Cardiac muscle cell (in vitro differentiated cells and primary cell): ENCODE measurements around the gene ARF5. TPM values are rescaled to one million over a fixed set of nuclear protein-coding genes. Genes with fewer than 3 reads are reported as not detected.
A peak's percentile ranks its signal among the peaks of the same experiment; 100 is the strongest.

Experiments used
- DNase-seq, 2 donors: peaks; one replicate each; pipeline versions ENCODE4 v3.0.0 to v3.0.0-alpha.2; 2010 to 2017; ENCODE audit warnings: low read depth in 1 of 2, low spot score in 1 of 2
- H3K27ac ChIP-seq: fragments of 200-600 bp; sonication (generic); 2 replicates; pipeline ENCODE4 v1.5.1; 2016
- H3K27me3 ChIP-seq: fragments of 200-600 bp; sonication (generic); 2 replicates; pipeline ENCODE4 v1.6.0; 2016; ENCODE audit warnings: control low read depth
- H3K36me3 ChIP-seq: fragments of 200-600 bp; sonication (generic); 2 replicates; pipeline ENCODE4 v1.5.1; 2016; ENCODE audit warnings: control low read depth
- H3K4me1 ChIP-seq: fragments of 200-600 bp; sonication (generic); 2 replicates; pipeline ENCODE4 v1.8.1; 2017; ENCODE audit warnings: low read depth, mild to moderate bottlenecking, mixed run types
- H3K4me3 ChIP-seq: fragments of 200-600 bp; sonication (generic); 2 replicates; pipeline ENCODE4 v1.5.1; 2016; ENCODE audit warnings: mild to moderate bottlenecking
- H3K9me3 ChIP-seq: fragments of 200-600 bp; sonication (generic); 2 replicates; pipeline ENCODE4 v1.5.1; 2017; ENCODE audit warnings: low read depth, mild to moderate bottlenecking, control low read depth
- CTCF ChIP-seq: IDR thresholded peaks from 2 replicates; pipeline ENCODE4 v1.5.1; 2012; ENCODE audit warnings: low read depth, mild to moderate bottlenecking, low read length
- polyA plus RNA-seq: library from polyadenylated mRNA; unstranded; fragments of >200 nt; fragmentation: Nextera tagmentation; extraction: Ambion mirVana; gene quantifications from 2 replicates; pipeline ENCODE4 v1.2.1, GENCODE V29; 2016
- total RNA-seq: library from RNA; depleted of rRNA; stranded (reverse); fragments of >200 nt; gene quantifications from 2 replicates; pipeline ENCODE4 v1.2.3, GENCODE V29; 2016

The ARF5 gene
- total and polyA plus RNA-seq, 2 experiments from 2014 or later, result 264 to 280 TPM

- Histone ChIP-seq H3K4me1 (no peaks in the 10 kb centered on the region), H3K27ac (no peak overlapping the region), H3K27me3 (no peaks in the 10 kb centered on the region), H3K36me3 (no peaks in the 10 kb centered on the region), H3K9me3 (no peaks in the 10 kb centered on the region), H3K4me3 (no peak overlapping the region)
- peak in 1 of 2 donors; percentile 26 for DNase-seq
- peak; percentile 47 for TF ChIP-seq CTCF
Measured at GRCh38 chr7:127598318-127598717, 10.1 kb downstream of the ARF5 start.

- H3K4me3 ChIP-seq, result no peak overlapping the region
- no peaks in the 10 kb centered on the region for H3K27me3 ChIP-seq
- no peaks in the 10 kb centered on the region for H3K9me3 ChIP-seq
- TF ChIP-seq CTCF, result no peak
- no peaks in the 10 kb centered on the region for H3K36me3 ChIP-seq
- H3K27ac ChIP-seq, result no peak overlapping the region
- no peaks in the 10 kb centered on the region for H3K4me1 ChIP-seq
- DNase-seq, result no peak
Measured at GRCh38 chr7:127600885-127601284, 12.7 kb downstream of the ARF5 start.

GRCh38 chr7:127608446-127608845, 20.2 kb downstream of the ARF5 start:
- DNase-seq, result no peak
- no peaks in the 10 kb centered on the region for H3K36me3 ChIP-seq
- no peak for TF ChIP-seq CTCF
- H3K27ac ChIP-seq, result no peak overlapping the region
- H3K9me3 ChIP-seq, result no peaks in the 10 kb centered on the region
- H3K4me1 ChIP-seq, result no peaks in the 10 kb centered on the region
- H3K27me3 ChIP-seq, result no peaks in the 10 kb centered on the region
- H3K4me3 ChIP-seq, result no peak overlapping the region

GRCh38 chr7:127609297-127609696, 21.1 kb downstream of the ARF5 start:
- no peak overlapping the region for H3K4me3 ChIP-seq
- no peak for DNase-seq
- TF ChIP-seq CTCF, result no peak

GRCh38 chr7:127612263-127612662, 24.1 kb downstream of the ARF5 start:
- Histone ChIP-seq H3K27ac (no peak overlapping the region), H3K36me3 (no peaks in the 10 kb centered on the region), H3K27me3 (peaks cover 30% of the 10 kb centered on the region), H3K4me3 (no peak overlapping the region), H3K9me3 (no peaks in the 10 kb centered on the region), H3K4me1 (no peaks in the 10 kb centered on the region)
- no peak for TF ChIP-seq CTCF
- DNase-seq, result no peak

More at GRCh38 chr7:127609297-127609696, 21.1 kb downstream of the ARF5 start:
- H3K27ac ChIP-seq, result no peak overlapping the region
- peaks cover 2% of the 10 kb centered on the region for H3K27me3 ChIP-seq
- no peaks in the 10 kb centered on the region for H3K4me1 ChIP-seq
- H3K9me3 ChIP-seq, result no peaks in the 10 kb centered on the region
- no peaks in the 10 kb centered on the region for H3K36me3 ChIP-seq

GRCh38 chr7:127616724-127617123, 28.5 kb downstream of the ARF5 start:
- Histone ChIP-seq H3K9me3 (no peaks in the 10 kb centered on the region), H3K27me3 (peaks cover 58% of the 10 kb centered on the region), H3K4me1 (no peaks in the 10 kb centered on the region), H3K4me3 (no peak overlapping the region), H3K27ac (no peak overlapping the region), H3K36me3 (no peaks in the 10 kb centered on the region)
- no peak for DNase-seq
- TF ChIP-seq CTCF, result no peak
